ENCODE results near the gene DPP3.

Gene DPP3

DNA sequence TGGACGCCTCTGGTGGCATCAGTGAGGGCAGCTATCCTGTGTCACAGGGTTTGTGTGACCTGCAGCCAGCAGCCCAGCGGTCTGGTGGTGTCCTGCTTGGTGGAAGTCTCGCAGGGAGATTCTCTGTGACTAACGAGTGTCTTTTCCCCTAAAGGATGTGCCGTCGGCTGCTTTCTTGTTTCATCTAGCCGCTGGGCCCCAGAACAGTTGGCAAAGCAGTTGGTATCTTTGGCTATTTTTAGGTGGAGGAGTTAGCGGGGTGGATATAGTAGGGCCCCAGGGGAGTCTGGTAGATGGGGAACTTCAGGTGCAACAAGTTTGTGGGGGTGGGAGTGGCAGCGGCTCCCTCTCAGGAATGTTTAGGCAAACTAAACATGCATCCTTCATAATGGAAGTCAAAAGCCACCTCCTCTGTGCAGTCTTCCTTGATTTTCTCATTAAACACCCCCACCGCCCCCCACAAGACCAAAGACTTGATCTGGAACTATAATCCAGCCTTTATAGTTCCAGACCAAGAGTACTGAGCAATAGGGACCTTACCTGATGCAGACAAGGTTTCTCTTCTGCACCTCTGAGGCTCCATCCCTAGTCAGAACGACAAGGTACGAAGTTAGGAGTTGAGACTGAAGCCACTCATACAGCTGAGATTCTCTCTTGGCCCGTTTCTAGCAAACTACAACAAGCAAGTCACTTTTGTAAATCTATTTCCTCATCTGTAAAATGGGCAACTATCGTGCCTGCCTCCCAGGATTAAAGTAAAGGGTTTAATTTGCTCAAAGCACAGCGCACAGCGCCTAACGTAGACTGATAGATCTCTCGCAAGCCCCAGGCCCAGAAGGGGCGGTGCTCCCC lies 14.6 kb upstream of the DPP3 start:
- no peak for DNase-seq (ENCODE audit: low read depth)

DNA sequence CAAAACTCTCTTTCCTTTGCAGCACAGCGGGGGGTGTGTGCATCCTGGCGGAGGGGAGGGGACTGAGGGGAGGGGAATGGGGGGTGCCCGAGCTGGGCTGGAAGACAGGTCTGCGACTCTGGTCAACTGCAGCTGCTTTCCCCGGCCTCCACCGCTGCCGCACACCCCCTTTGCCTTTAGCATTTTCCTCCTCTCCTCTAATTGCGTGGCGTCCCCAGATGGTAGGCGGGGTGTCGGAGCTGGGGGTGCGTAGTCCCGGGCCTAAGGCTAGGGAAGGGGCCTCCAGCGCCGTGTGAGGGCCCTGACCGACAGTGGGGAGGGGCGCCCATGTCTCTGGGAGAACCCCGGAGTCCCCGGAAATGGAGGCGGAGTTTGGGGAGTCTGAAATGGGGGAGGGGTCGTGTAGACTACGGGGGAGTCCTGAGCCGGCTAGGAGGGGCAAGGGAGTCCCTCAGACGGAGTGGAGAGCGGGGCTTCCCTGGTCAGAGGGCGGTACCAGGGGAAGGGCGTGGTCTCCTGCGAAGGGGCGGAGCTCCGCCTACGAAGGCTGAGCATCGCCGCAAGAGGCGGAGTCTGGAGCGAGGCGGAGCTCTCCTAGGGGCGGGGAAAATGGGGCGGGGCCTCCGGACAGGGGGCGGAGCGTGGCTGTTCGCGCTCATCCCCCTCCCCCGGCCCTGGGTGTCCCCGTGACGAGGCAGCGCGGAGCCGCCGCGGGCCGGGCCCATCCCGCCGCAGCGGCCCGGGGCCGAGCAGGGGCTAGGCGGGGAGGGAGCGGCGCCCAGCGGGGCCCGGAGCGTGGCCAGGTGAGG lies 13.8 kb upstream of the DPP3 start, which contains the start of gene PELI3:
TSS of gene PELI3 (plus strand) at position 681 of the 809 bp plus-strand sequence. CDS start 1,224 bp downstream, outside the sequence.
- peak; percentile 83 for DNase-seq (ENCODE audit: low read depth)

DNA sequence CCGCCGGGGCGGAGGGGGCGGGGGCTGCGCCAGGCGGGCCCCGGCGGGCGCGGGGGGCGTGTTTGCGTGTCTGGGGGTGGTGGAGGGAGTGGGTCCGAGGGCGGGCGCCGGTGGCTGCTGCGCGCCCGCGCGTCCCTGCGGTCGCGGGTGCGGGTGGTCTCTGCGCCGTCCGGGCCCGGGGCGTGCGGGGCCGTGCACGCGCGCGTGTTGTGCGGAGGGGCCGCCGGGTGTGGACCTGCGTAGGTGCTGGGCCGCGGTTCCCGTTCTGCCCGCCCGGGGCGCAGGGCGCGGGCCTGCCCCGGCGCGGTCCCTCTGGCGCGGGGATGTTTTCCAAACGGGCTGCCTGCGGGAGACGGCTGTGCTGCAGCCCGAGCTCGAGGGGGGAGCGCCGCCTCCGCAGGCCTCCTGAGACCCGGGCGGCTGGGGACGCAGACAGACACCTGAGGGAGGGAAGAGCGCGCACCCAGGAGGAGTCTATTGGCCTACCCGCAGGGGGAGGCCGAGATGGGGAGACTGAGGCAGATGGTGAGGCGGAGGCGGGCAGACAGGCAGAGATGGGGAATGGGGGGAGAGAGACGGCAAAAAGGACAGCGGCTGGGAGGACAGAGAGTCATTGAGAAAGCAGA lies 13.1 kb upstream of the DPP3 start:
- DNase-seq (ENCODE audit: low read depth), result no peak

DNA sequence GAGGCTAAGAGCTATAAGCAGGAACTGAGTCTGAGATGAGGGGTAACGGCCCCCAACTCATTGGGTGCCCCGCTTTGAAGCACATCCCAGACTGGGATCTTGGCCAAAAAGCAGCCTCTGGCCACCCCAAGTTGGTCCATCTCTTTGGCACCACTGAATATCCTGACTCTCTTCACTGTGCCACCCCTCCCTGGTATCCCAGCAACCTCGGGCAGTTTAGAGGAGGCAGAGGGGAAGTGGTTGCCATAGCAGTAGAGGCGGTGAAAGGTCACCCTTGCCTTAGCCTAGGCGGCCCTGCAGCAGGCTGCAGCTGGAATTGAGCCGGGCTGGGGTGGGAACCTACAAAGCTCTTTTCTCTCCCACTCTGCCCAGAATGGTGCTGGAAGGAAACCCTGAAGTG lies 12.5 kb upstream of the DPP3 start:
- peak; percentile 14 for DNase-seq (ENCODE audit: low read depth)

DNA sequence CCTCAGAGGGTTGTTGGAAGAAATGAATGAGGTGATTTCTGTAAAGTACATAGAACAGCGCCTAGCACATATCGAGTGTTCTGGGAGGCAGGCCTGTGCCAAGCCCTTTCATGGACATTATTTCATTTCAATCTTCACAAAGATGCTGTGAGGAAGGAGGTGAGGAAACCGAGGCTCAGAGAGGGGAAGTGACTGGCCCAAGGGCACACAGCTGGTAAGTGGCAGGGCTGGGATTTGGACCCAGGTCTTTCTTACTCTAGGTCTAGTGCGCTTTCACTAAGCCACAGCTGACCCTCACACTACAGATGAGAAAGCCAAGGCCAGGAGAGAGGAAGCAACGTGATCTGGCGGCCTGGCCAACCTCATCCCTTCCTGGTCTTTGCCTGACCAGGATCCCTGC lies 11.5 kb upstream of the DPP3 start:
- no peak for DNase-seq (ENCODE audit: low read depth)

DNA sequence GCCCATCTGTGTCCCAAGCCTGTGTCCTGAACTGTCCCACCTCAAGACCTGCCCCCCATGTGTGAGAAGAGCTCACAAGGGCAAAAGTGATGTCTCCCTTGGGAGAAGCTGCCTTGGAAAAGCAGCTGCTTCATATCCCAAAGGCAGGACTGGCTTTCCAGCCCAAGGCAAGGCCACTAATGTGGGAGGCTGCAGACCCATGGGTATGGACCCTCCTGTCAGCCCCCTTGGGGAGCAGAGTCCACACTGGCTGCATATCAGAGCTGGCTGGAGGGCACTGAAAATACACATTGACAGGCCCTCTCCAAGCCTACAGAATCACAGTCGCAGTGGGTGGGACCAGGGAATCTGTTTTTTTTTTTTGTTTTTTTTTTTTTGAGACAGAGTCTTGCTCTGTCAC lies 10.8 kb upstream of the DPP3 start:
- DNase-seq (ENCODE audit: low read depth), result no peak

DNA sequence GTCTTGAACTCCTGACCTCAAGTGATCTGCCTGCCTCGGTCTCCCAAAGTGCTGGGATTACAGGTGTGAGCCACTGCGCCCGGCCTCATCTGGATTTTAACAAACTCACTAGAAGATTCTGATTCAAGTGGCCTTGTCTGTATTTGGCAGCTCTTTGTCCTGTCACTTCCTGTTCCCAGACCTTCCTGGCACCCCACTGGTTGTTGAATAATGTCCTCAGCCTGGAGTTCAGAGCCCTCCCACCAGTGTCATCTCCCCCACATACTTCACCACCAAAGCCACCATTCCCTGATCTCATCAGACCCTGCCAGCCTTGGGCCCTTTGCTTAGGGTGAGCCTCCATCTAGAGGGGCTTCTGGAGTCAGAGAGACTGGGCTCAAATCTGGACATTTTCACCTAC lies 10.2 kb upstream of the DPP3 start:
- no peak for DNase-seq (ENCODE audit: low read depth)

DNA sequence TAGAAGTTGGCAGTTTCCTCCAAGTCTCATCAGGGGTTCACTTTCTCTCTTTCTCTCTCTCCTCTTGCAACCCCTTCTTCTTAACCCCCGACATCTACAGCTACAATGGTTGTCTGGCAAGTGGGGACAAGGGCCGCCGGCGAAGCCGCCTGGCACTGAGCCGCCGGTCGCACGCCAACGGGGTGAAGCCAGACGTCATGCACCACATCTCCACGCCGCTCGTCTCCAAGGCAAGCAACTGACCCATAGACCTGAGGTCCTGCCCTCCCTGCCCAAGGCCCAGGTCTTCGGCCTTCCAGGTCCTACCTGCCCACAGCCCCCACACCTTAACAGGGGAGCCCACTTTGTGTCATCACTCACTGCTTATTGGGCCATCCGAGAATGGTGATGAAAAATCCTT lies 9.1 kb upstream of the DPP3 start:
- DNase-seq (ENCODE audit: low read depth), result no peak

DNA sequence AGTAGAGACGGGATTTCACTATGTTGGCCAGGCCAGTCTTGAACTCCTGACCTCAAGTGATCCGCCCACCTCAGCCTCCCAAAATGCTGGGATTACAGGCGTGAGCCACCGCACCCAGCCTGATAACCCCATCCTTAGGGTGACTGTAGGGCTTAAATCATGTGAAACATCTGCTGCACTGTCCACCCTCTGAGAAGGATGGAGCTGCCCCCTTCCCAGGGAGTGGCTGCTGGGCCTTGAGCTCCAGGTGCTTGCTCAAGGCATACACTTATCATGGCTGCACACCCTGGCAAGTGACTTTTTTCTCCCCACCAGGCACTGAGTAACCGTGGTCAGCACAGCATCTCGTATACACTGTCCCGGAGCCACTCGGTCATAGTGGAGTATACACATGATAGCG lies 8.2 kb upstream of the DPP3 start:
- no peak for DNase-seq (ENCODE audit: low read depth)

DNA sequence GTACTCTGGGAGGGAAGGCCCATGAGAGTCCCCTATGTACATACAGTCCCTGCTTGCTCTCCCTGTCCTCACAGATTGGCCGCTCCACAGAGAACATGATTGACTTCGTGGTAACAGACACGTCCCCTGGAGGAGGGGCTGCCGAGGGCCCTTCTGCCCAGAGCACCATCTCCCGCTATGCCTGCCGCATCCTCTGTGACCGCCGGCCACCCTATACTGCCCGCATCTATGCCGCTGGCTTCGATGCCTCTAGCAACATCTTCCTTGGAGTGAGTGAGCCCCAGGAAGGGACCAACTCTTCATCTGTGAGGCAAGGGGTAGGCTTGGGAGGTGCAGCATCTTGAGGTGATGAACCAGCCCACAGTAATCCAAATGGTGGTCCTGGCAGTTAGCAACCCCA lies 7.1 kb upstream of the DPP3 start:
- no peak for DNase-seq (ENCODE audit: low read depth)

DNA sequence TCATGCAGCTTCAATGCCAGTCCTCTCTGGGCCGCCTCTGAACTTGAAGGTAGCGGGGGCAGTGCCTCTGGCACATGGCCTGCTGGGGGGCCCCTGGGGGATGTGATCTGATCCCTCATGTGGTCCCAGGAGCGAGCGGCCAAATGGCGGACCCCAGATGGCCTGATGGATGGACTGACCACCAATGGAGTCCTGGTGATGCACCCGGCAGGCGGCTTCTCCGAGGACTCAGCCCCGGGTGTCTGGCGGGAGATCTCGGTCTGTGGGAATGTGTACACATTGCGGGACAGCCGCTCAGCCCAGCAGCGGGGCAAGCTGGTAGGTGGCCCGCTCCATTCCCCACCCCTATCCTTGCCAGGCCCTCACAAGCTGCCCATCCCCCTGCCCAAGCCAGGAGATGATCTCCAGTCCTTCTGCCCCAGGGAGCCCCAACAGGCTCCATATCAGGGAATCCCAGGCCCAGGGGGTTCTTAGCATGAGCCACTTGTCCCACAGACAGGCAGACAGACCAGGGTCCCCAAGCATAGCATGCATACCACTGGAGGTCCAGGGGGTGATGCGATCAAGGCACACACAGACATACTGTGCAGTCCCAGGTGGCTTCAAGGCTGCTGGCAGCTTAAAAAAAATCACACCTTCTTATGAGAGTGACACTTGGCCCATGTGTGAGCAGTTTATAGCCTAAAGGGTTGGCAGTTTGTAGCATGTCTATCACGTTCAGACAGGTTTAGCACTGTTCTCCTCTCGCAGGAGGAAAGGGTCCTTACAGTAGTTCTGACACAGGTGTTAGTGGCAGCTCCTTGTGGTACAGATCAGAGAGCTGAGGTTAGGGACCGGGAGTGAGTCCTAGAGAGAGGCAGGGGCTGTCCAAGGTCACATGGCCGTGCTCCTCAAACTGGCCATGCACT lies 6.4 kb upstream of the DPP3 start:
- no peak for DNase-seq (ENCODE audit: low read depth)

DNA sequence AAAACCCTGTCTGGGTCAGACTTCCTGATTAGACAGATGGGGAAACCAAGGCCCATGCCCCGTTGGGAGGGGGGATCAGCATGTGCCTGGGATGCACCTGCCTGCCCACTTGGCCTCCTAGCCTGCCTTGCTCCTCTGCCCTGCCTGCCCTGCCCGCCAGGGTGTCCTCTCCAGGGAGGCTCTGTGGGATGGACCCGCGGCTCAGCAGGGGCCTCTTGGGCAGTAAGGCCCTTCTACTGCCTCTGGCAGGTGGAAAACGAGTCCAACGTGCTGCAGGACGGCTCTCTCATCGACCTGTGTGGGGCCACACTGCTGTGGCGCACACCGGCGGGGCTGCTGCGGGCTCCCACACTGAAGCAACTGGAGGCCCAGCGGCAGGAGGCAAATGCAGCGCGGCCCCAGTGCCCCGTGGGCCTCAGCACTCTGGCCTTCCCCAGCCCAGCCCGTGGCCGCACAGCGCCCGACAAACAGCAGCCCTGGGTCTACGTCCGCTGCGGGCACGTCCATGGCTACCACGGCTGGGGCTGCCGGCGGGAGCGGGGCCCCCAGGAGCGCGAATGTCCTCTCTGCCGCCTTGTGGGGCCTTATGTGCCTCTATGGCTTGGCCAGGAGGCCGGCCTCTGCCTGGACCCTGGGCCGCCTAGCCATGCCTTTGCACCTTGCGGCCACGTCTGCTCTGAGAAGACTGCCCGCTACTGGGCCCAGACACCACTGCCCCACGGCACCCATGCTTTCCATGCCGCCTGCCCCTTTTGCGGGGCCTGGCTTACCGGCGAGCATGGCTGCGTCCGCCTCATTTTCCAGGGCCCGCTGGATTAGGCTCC lies 4.7 kb upstream of the DPP3 start:
- DNase-seq (ENCODE audit: low read depth), result no peak

DNA sequence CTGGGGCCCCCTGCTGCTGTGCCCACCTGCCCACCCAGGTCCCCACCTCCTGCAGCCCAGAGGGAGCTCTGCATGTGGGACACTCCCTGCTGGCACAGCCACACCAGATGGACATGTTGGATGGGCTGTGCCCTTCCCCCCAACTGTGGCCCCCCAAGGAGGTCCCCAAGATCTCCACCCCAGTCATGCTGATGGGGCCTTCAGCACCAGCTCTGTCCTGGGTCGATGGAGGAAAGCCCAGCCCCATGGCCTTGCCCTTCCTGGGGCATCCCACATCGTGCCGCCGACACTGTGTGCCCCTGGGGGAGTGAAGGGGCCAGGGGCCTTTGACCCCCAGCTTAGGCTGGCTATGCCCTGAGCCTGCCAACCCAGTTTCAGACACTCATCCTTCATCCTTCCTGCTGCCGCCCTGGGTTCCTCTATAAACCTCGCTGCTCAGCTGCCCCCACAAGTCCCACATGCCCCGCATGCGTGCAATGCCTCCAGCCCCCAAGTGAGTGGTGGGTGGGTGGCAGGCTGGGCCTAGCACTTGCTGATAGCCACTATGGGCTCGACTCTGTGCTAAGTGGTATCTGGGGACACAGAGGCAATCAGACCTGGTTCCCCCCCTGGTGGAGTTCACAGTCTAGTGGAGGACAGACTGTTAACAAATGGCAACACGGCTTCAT lies 3.9 kb upstream of the DPP3 start:
- DNase-seq (ENCODE audit: low read depth), result no peak

DNA sequence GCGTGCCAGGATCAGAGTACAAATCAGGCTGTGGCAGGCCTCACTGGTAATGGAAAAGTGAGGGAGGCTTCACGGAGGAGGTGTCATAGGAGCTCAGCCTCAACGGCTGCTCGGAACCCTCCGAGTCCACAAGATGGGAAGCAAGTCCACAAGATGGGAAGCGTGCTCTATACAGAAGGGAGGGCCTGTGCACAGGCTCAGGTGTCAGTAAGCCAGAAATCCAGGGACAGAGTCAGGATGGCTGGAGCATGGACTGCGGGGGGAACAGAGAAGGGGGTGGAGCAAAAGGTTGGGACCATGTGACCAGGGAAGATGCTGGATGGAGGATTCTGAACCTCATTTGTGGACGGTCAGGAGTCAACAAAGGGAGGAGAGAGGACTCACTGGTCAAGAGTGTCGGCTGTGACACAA lies 3.4 kb upstream of the DPP3 start:
- no peak for DNase-seq (ENCODE audit: low read depth)

DNA sequence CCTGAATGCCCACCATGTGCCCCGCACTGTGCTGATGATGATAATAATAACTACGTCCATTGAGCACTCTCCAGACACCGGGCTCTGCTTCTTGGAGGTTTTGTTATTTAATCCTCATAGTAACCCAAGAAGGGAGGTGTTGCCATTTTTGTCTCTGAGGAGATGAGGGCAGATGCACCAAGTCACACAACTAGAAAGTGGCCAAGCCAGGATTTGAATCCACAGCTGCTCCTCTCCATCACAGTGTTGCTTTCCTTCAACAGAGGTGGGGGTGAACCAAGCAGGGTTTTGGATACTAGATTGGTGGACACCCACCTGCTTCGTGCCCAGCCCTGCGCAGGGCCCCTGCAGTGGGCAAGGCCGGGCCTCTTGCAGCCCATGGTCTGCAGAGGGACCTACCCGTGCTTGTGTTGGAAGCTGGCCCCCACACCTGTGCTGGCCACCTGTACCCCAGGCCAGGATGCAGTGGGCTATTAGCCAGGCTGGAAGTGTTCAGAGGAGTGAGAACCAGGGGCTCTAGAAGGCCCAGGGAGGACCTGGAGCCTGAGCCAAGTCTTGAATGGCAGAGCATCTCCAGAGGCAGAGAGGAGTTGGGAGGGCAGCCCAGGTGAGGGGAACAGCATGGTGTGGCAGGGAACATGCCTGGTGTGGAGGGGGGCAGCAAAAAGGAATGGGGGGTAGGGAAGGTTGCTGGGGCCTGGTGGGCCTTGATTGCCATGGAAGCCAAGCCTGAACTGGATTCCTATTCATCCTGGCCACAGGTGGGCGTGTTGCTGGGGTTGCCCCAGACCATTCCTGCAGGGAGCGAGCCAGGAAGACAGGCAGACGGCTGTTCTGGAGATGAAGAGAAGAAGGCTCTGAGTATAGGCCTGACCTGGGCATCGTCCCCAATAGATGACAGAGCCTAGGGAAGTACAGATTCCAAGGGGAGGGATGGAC lies 2.7 kb upstream of the DPP3 start:
- no peak for DNase-seq (ENCODE audit: low read depth)

DNA sequence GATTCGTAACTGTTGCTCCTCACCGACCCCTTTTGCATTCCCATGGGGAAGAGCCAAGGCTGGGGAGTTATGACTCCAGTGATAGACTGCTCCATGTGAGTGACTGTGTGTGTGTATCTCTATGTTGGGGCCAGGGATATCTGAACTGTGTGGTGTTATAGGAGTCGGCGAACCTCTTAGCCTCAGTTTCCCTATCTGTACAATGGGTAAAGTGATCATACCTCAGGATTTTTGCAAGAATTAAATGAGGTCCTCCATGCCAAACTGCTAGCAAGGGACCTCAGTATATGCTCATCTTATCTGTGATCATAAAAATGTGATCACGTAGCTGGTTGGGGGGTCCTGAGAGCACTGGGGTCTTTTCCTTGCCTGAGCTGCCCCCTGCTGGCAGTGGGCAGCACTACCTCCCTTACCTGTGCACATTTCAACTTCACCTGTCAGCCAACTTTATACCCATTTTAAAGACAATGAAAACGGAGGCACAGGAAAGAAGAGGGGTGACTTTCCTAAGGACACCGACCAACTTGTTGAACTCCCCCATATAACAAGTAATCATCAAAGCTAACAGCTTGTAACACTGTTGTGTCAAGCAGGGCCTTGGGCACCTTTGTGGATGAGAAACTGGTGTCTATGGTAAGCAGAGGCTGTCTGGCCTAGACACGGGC lies 1.4 kb upstream of the DPP3 start:
- no peak for DNase-seq (ENCODE audit: low read depth)

DNA sequence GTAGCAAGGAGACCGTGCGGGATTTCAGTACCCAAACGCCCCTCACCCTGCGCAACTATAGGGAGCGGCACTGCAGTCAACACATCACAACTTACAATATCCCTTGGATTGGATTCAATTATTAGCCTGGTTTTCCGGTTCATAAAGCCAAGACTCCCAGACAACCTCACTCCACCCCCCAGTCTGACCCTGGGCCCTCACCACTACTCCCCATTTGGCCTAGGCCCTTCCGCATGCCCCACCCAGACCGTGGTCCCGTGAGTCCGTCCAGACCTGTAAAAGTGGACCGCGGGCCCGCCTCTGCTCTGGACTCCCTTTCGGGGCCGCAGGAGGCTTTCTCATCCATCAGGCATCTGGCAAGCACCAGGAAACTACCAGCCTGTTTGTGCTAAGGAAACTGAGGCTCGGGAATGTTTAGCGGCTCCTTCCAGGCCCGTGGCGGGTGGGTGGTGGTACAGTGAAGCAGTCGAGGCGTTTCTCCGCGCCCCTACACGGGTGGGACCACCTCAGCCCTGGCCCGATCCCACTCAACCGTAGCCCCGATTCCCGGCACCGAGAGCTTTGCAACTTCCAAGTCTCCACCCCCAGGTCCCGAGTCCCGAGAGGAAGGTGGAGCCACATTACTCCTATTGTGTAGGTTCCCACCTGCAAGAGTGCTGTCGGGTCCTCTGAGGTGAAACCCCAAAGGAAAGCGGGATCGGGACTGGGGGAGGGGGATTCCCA lies 679 bp upstream of the DPP3 start:
- peak; percentile 22 for DNase-seq (ENCODE audit: low read depth)

DNA sequence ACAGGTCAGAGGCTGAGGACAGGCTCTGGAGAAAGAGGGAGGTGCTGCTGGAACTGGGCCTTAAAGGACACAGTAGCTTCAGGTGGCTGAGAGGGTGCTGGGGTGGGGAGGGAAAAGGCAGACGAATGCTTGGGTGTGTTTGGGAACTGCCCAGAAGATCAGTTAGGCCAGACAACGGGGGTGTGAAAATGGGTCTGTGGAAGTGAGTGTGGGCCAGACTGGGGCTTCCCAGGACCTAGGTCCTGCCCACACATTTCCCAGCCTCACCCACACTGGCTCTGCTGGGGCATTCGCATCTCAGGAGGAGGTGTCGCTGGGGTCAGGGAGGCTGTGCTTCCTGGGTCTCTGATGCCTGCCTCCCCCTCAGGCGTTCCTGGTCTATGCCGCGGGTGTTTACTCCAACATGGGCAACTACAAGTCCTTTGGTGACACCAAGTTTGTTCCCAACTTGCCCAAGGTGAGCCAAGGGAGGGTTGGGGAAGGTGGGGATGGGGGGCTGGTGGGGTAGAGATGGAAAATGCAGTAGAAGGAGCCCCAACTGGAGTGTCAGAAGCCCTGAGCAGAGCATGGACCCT lies 4.7 kb downstream of the DPP3 start:
- no peak for DNase-seq (ENCODE audit: low read depth)

Measured in fibroblast of the conjunctiva (primary cell).